Ramos (cell line): ENCODE measurements around the gene FIGNL2.
"Not testable (repeated sequence)": the region's sequence is repeated elsewhere in the genome, so short reads cannot be mapped to it uniquely, and the experiment has no call there.

Experiments
- in situ Hi-C: fragments of 300-500 bp; cut with MboI; formaldehyde crosslinking; loops from one replicate; pipeline ENCODE4 v1.14.3; 2022; ENCODE audit warnings: low sequenced_read_pairs; ENCODE audit not compliant: unreplicated experiment

Gene FIGNL2

DNA sequence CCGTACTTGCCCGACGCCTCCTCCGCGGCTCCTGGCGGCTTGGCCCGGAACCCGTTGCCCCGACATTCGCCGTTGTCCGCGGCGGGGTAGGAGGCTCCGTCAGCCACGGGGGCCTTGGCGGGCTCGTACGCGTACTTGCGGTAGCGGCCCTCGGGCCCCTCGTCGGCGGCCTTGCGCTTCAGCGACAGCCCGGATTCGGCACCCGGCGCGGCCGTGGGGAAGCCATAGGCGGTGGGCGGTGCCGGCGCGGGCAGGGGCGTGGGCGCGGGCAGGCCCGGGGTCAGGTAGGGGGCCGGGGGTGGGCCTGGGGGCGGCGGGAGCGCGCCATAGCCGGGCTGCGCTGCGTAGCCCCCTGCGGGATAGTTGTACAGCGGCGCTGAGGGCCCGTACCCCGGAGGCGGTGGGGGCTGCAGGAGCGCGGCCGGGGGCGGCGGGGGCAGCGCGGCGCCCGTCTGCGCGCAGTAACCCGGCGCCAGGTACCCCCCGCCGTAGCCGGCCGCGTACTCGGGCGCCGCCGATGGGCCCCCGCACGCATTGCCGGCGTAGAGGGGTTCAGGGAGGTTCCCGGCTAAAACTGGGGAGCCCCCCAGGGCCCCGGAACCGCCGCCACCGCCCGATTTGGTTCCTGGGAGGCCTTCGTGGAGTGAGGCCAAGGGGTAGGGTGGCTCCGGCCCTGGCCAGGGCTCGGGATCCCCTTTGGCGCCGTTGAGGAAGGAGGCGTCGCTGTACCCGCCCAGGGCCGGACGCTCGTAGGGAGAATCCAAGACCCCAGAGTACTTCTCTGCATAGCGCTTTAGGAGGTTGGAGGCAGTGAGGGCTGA is 26.9 kb downstream of the FIGNL2 start:
- in situ Hi-C loops, result no loop called here

DNA sequence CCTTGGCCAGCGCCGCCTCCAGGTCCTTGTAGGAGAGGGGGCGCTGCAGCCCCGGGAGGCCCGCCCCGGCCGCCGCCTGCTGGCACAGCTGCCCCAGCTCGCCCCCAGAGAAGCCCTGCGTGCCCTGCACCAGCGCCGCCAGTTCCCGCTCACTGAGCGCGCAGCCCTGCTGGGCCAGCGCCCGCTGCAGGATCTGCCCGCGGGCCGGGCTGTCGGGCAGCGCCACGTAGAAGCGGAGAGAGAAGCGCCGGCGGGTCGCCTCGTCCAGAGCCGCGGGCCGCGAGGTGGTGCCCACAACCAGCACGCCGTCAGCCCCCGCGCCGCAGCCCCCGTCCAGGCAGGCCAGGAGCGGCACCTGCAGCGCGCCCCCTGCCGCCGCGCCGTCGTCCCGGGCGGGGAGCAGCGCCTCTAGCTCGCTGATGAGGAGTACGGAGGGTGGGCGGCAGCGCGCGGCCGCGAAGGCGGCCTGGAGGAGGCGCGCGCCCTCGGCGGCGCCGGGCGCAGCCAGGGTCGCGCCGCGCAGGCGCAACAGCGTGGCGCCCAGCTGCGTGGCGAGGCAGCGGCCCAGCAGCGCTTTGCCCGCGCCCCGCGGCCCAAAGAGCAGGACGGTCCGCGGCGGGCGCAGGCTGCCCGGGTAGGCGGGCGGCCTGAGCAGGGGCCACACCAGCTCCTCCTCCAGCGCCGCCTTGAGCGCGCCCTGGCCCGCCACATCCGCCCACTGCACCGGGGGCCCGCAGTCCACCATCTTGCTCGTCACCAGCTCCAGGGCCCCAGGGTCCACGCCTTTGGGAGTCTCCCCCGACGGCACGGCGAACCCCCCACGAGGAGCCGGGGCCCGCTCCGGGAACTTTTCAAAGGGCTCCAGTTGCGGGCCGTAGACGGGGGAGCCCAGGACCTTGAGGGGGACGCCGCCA is 27.7 kb downstream of the FIGNL2 start:
- in situ Hi-C loops, result no loop called here

DNA sequence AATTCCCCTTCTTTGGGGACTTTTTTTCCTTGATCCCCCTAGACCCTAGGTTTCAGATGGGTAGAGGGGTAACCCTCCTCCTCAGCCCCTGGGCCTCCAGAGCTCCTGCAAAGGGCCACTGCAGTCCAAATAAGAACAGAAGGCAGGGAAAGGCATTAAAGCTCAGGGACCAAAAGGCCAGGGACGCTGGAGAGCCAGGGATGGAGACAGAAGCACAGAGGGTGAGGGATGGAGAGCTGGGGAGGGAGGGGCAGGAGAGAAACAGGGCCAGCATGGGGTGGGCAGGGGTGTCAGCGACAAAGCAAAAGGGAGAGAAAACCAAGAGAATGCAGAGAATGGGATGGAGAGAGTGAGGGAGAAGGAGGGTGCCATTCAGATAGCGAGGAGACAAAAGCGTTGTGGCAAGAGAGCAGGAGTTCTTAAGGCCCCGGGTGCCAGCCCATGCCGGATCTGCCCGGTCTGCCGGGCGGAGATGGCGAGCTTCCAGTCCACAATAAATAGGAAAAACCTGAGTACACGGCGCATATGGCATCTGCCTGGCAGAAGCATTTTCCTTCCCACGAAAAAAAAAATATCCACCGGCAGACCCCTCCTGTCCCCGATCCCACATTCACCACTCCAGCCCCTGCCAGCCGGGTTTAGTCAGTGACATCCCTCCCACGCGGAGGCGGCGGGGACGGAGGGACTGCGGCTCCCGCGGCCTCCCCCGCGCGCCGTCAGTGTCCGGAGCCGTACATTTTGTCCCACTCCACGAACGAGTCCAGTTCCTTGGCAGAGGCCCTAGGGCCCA is 28.6 kb downstream of the FIGNL2 start:
- in situ Hi-C loops, result no loop called here

DNA sequence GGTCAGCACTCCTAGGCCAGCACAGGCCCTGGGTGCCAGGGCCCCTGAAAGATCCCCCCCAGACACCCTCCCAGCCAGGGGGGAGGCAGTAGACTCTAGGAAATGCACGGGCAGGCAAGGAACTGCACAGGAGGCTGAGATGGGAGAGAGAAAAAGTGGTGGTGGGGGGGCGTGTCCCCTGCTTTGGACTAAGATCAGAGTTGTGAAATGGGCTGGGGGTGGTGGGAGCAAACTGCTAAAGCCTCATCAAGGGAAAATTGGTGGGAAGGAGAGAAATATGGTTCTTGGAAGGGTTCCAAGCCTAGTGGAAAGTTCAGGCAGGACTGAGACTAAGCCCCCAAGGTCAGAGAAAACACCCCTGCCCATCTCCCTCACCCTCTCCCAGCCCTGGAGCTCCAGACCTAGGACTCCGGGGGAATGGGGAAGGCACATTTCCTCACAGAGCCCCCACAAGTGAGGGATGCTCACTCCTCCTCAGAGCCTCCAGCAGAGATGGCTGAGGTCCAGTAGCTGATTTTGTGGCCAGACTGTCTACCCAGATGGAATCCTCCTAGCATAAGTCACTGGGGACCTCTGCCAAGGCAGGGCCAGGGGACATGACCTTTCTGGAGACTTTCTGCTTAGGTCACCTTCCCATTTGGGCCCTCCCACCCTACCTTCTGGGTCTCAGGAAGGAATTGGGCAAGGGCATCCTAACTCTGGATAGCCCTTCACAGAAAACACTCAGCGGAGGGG is 29.8 kb downstream of the FIGNL2 start:
- in situ Hi-C loops, result no loop called here

DNA sequence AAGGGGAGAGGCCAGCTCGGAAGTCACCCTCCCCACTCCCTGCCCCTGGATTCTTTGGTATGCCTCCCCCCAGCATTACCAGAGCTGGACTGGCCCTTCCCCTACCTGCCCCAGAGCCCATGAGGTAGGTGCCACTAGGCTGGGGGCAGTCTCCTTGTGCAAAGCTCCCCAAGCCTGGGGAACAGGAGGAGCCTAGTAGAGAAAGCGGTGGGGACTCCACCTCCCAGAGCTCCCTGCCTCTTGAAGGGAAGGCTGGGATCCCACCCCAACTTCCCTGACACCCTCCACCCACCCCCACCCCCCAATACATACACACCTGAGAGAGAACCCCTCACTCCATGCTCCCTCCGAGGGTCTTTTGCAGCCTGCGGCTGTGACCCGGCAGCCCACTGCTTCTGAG is 30.4 kb downstream of the FIGNL2 start:
- in situ Hi-C loops, result no loop called here

DNA sequence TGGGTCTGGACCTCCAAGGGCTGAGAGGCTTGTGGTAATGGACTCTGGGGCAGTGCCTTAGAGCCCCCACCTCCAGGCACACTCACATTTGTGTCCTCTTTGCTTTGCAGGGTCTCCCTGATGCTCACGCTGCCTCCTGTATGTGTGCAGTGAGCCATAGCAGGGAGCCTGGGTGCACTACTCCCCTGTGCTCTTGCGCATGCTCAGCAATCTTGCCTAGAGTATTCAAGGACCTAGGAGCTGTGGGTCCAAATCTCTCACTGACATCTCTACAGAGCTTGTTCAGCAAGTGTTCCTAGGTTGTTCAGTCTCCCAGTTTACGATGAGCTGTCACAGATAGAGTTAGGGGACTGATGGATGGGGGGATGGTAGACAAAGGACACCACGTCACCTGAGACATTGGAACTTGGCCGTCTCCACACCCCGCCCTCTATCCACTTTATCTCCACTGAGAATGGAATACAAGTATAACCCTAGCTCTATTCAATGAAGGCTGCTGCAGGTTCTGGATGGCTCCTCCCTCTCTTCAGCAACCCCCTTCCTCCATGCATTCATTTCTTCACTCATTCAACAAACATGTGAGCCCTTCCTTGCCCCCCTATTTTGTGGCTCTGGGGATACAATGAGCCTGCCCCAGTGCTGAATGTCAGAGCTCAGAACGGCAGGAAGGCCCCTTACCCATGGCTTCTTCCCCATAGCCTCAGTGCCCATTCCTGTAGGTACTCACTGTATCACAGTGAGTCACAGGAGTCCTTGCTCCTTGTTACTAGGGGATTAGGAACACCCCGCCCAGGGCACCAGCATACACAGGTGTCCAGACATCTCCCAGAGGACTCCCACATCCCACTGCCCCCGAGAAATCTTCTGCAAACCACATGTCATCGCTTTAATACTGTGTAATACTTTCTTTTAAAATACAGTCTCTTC is 31.2 kb downstream of the FIGNL2 start:
- in situ Hi-C loops, result no loop called here

DNA sequence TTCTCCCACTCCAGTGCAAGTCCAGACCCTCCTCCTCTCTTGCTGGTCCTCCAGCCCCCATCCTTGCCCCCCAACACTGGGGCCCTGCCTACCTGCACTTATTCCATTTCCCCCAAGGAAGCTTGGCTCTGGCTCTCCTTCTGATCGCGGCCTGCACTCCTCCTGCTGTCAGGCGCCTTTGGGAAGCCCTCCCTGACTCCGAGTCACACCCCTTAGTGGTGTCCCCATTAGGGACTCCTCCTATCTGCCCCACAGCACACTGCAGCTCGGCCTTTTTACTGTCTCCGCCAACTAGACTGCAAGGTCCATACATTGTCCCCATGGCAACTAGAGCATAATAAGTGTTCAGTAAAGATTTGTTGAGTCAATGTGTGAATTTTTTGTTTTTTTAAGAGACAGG is 32.9 kb downstream of the FIGNL2 start:
- in situ Hi-C loops, result no loop called here

DNA sequence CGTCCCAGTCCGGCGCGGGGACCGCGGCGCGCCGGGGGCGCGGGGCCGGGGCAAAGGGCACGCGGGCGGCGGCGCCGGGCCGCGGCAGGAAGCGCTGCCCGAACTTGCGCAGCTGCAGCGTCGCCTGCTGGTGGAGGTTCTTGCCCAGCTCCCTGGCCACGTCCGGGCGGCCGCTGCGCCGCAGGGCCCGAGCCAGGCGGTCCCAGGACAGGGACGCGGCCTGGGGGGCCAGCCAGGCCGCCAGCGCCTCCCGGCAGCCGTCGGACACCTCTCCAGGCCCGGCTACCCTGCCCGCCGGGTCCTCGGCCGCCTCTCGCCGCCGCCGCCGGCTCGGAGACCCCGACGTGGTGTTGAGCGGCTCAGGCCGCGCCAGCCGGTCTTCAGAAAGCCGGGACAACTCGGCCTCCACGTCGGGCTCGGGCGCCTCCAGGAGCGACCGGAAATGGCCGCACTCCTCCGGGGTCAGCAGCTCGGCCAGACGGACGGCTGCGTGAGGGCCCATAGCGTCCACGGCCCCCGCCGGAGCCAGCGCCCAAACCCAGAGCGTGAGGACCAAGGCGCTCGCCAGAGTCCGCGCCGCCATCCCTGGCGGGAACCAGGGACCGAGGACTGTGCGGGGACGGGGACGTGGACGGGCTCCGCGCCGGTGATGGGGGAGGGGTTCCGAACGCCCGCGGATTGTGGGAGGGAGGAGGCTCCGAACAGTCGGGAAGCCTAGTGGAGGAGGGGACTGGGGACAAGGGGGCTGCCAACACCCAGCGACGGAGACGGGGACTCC is 34.0 kb downstream of the FIGNL2 start:
- in situ Hi-C loops, result no loop called here

DNA sequence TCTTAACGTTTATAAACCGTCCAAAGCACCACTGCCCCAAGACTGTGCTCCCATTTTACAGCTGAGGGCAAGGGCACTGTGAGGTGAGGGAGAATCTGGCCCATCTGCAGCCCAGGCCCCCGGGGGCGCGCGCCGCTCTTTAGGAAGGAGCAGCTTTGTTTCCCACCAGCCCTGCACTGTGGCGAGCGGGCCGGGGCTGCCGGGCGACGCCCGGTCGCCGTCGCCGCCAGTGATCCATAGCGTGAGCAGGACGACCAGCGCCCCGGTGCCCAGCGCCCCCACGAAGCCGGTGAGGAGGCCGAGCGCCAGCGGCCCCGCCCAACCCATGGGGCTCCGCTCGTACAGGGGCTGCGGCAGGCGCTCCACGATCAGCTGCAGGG is 34.6 kb downstream of the FIGNL2 start:
- in situ Hi-C loops, result no loop called here

DNA sequence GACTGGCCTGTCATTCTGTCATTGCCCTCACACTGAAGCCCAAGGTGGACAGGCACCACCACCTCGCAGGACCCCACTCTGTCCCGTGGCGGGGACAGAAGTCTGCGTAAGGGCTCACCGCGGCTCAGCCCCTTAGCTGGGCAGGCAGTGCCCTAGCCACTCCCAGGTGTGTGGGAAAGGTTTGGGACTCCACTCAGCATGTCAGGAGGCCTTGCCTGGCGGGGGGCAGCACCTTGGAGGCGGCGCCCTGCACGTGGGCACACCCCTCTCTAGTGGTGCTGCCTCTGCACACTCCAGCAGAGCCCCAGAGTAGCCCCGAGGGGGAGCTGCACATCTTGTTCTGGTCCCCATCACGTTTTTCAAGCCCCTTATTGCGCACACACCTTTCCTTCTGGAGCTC is 35.6 kb downstream of the FIGNL2 start:
- in situ Hi-C loops, result no loop called here

DNA sequence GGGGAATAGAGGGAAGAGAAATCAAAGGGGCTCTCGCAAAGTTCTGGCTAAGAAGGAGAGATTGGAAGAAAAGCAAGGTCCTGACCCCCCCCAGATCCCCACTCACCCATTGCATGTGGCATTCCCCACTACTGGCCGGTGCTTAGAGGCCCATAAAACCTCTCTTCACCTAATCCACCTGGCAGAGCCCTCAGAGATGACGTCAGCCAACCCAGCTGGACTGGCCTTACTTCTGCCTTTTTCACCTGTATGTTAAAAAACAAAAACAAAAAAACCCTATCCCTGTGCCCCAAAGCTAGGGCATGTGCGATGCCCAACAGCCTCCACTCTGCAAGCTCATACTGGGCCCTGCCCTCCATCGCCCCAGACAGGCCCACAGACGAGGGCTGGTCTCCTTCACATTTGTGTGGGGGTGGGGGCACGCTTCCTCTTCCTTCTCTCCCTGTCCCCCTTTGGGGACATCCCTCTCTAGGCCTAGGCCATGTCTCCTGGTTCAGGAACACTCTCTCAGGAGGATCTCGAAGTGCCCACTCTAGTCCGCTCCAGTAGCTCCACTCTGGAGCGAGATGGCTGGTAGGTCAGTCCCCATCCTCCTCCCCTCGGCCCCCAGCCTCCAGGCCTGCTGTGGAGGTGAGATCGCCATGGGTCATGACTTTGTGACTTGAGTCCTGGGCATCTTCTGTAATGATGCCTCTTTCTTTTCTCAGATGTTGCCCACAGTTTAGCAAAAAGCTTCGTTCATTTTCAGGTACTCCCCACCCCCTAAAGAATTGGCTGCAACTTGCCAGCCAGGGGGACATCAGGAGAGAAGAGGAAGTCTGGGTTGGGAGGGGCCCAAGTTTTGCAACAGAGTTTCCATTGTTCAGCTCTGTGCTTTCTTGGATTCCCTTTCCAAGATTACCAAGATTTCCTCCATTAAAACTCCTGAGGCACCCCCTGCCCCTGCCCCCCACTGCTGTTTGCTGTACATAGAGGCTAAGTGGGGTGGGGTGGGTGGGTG is 37.0 kb downstream of the FIGNL2 start:
- in situ Hi-C loops, result no loop called here

DNA sequence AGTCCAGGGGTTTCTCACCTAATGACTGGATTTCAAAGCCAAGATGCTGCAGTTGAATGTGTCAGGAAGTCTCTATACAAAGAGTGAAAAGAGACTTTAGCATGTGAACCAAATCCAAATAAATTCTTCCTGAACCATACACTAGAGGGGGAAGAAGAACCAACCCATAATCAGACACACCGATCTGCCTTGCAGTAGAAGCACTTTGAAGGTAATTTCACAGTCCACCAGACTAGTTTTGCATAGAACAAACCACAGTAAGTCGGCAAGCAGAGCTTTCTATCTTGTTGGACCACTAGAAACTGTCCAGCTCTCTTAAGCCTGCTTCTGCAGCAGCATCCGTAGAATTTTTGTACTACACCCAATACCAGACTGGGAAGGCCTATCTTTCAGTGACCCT is 39.3 kb downstream of the FIGNL2 start:
- in situ Hi-C loops, result no loop called here

DNA sequence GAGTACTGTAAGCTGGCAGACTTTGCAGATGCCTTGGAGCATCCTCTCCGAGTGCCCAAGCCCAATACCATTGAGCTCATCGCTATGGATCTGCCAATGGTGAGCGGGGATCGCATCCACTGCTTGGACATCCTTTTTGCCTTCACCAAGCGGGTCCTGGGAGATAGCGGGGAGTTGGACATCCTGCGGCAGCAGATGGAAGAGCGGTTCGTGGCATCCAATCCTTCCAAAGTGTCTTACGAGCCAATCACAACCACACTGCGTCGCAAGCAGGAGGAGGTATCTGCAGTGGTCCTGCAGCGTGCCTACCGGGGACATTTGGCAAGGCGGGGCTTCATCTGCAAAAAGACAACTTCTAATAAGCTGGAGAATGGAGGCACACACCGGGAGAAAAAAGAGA is 41.6 kb downstream of the FIGNL2 start:
- in situ Hi-C loops, result no loop called here

DNA sequence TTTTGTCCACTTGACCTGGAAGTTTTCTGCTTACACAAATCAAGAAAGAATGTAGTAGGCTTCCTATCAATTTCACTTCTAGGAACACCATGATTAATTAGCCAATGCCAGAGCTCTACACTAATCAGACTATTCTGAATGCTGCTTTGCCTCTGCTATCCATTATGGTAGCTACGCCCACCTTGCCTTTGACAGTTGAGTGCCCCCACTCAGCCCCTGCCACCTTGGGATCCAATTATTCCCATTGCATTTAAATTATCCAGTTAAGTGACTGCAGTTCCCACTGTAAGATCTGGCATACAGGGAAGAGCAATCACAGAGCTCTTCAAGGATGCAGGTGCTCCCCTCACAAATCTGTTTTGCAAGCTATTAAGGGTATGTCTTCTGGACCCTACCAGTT is 47.5 kb downstream of the FIGNL2 start:
- in situ Hi-C loops, result no loop called here

DNA sequence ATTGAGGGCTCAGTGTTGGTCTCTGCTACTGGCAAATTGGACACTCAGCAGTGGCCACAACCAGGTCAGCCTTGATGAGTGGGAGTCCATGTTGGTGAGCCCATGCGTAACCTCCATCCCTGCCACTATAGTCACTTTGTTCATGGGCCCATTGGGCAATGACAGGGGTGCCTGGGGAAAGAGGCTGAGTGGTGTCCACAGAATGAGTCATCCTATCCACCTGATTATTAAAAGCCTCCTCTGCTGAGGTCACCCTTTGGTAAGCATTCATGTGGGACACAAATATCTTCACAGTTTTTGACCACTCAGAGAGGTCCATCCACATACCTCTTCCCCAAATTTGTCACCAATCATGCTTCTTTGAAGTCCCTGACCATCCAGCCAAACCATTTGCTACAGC is 50.0 kb downstream of the FIGNL2 start:
- in situ Hi-C loops, result no loop called here

DNA sequence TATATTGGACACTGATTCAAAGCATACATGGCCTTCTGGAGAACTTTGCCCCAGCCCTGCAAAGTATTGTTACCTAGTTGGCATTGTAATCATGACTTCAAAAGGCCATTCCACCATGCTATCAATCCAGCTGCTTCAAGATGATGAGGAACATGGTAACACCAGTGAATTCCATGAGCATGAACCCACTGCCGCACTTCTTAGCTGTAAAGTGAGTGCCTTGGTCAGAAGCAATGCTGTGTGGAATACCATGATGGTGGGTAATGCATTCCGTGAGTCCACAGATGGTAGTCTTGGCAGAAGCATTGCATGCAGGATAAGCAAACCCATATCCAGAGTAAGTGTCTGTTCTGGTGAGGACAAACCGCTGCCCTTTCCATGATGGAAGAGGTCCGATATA is 50.5 kb downstream of the FIGNL2 start:
- in situ Hi-C loops, result not testable (repeated sequence)

DNA sequence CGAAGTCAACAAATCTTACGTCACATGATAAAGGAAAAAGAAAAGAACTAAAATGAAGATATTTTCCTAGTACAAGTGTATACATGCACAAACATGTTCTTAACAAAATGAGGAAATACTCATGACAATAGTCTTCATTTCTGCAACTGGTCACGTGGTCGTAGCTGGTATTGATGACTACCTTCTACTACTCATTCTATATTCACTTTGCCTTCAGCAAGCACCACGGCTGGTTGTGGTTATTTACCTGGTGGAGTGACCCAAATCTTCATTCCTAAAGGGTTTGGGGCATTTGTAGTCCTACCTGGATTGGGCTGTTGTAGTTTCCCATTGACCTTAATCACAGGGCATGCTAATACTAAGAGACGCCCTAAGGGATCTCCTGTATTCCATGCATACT is 51.2 kb downstream of the FIGNL2 start:
- in situ Hi-C loops, result no loop called here
